Loucy (cell line): ENCODE data around the gene PCDHGA7.
"Not testable (repeated sequence)": the region's sequence is repeated elsewhere in the genome, so short reads cannot be mapped to it uniquely, and the experiment has no call there.

ENCODE experiments used
- CTCF ChIP-seq: fragments of 200-600 bp; sonication (generic); conservative IDR thresholded peaks from 2 replicates; pipeline ENCODE4 v1.5.1; 2014; ENCODE audit warnings: mild to moderate bottlenecking, antibody characterized with exemption, low read length
- EZH2phosphoT487 ChIP-seq: fragments of 200-600 bp; IDR thresholded peaks from 2 replicates; pipeline ENCODE4 v1.6.1; 2018; ENCODE audit warnings: antibody characterized with exemption, mild to moderate bottlenecking, moderate library complexity, borderline replicate concordance

- TF ChIP-seq CTCF, result 0 out of 2 replicates have a peak, but pooled peaks have one; percentile 8
- not testable (repeated sequence) for TF ChIP-seq EZH2phosphoT487
Observed at GRCh38 chr5:141397756-141398551, 15.4 kb downstream of the PCDHGA7 start, which contains the start of gene PCDHGB5.
